Fibroblast of lung (primary cell): ENCODE measurements around the gene WNT11. TPM values are rescaled to one million over a fixed set of nuclear protein-coding genes. Genes with fewer than 3 reads are reported as not detected.

Experiments
- DNase-seq, 2 donors: peaks; one replicate each; pipeline versions ENCODE4 v3.0.0 to v3.0.0-alpha.2; 2010; ENCODE audit warnings: low read depth in 2 of 2
- H2AFZ ChIP-seq: 2 replicates; pipeline ENCODE4 v1.5.1; 2012; ENCODE audit warnings: low read length, control low read depth, inconsistent platforms
- H3K27ac ChIP-seq: 2 replicates; pipeline ENCODE4 v1.5.1; 2011; ENCODE audit warnings: low read length, control low read depth; ENCODE audit not compliant: insufficient read depth
- H3K27me3 ChIP-seq: 2 replicates; pipeline ENCODE4 v1.5.1; 2011; ENCODE audit warnings: mild to moderate bottlenecking, low read length; ENCODE audit not compliant: control insufficient read depth, insufficient read depth
- H3K36me3 ChIP-seq: 2 replicates; pipeline ENCODE4 v1.5.1; 2011; ENCODE audit warnings: low read length; ENCODE audit not compliant: control insufficient read depth, insufficient read depth
- H3K4me1 ChIP-seq: 2 replicates; pipeline ENCODE4 v1.5.1; 2011; ENCODE audit warnings: low read length; ENCODE audit not compliant: control insufficient read depth, insufficient read depth; ENCODE audit errors: extremely low read depth
- H3K4me2 ChIP-seq: 2 replicates; pipeline ENCODE4 v1.5.1; 2011; ENCODE audit warnings: low read length, control low read depth; ENCODE audit not compliant: insufficient read depth; ENCODE audit errors: extremely low read depth
- H3K4me3 ChIP-seq, 4 experiments: fragments of 200-600 bp in 1 of 4; sonication (generic) in 1 of 4; replicated peaks in 1 of 4; 2 replicates each; pipeline ENCODE4 v1.5.1; 2011 to 2016; ENCODE audit warnings: low read length in 4 of 4, low read depth in 3 of 4, mild to moderate bottlenecking in 3 of 4, control low read depth in 2 of 4, inconsistent platforms in 1 of 4, mixed read lengths in 1 of 4; ENCODE audit not compliant: insufficient read depth in 1 of 4; ENCODE audit errors: control extremely low read depth in 1 of 4
- H3K79me2 ChIP-seq: 2 replicates; pipeline ENCODE4 v1.5.1; 2012; ENCODE audit warnings: mild to moderate bottlenecking, low read length, inconsistent platforms; ENCODE audit not compliant: control insufficient read depth, insufficient read depth
- H3K9ac ChIP-seq: 2 replicates; pipeline ENCODE4 v1.5.1; 2011; ENCODE audit warnings: mild to moderate bottlenecking, low read length, control low read depth; ENCODE audit not compliant: insufficient read depth
- H3K9me3 ChIP-seq: 2 replicates; pipeline ENCODE4 v1.5.1; 2012; ENCODE audit warnings: low read depth, low read length; ENCODE audit not compliant: control insufficient read depth, insufficient read depth
- H4K20me1 ChIP-seq: 2 replicates; pipeline ENCODE4 v1.5.1; 2011; ENCODE audit warnings: low read length; ENCODE audit not compliant: control insufficient read depth, insufficient read depth; ENCODE audit errors: extremely low read depth
- CTCF ChIP-seq, 2 donors: IDR thresholded peaks in 1 of 2; conservative IDR thresholded peaks in 1 of 2; 1 replicate in 1 of 2; 2 replicates in 1 of 2; pipeline ENCODE4 v1.5.1; 2011 to 2012; ENCODE audit warnings: low read length in 2 of 2, control low read depth in 1 of 2, inconsistent platforms in 1 of 2, low read depth in 1 of 2, mild to moderate bottlenecking in 1 of 2
- EZH2 ChIP-seq: IDR thresholded peaks from 2 replicates; pipeline ENCODE4 v1.5.1; 2012; ENCODE audit warnings: low read length, control low read depth, mild to moderate bottlenecking; ENCODE audit errors: missing control alignments
- polyA plus RNA-seq, 2 donors: library from polyadenylated mRNA; depleted of rRNA in 1 of 2; stranded (reverse) in 1 of 2; unstranded in 1 of 2; fragments of >200 nt; gene quantifications; 2 replicates each; pipeline ENCODE4 v1.2.1, GENCODE V29; 2011 to 2012; ENCODE audit warnings: missing spikeins in 1 of 2
- total RNA-seq: library from RNA; depleted of rRNA; stranded (reverse); fragments of >200 nt; gene quantifications from 2 replicates; pipeline ENCODE4 v1.2.1, GENCODE V29; 2014

WNT11 gene
- total and polyA plus RNA-seq, 2 donors (not counting 1 experiment from before 2014, with no cell fraction given): 0.07 to 0.33 TPM

GRCh38 chr11:76233196-76233921, 27.1 kb upstream of the WNT11 start:
- Histone ChIP-seq H2AFZ (no peak overlapping the region), H3K79me2 (no peaks in the 10 kb centered on the region), H3K27ac (no peak overlapping the region)

GRCh38 chr11:76232026-76232665, 25.8 kb upstream of the WNT11 start:
- no peak overlapping the region for H3K27ac ChIP-seq
- no peaks in the 10 kb centered on the region for H3K9me3 ChIP-seq
- no peak overlapping the region for H3K9ac ChIP-seq
- no peaks in the 10 kb centered on the region for H3K36me3 ChIP-seq
- H3K4me3 ChIP-seq: no peak overlapping the region
- TF ChIP-seq EZH2 (no peak), CTCF (conservative IDR thresholded peaks at IDR 0.05 in 1 of 2, IDR thresholded peaks at IDR 0.05 in 1 of 2; ENCODE audit: low read depth in 1 of 2, low read length in 2 of 2) (no peak)
- DNase-seq: no peak
- H4K20me1 ChIP-seq: no peaks in the 10 kb centered on the region
- H3K79me2 ChIP-seq: no peaks in the 10 kb centered on the region
- no peak overlapping the region for H2AFZ ChIP-seq
- H3K4me1 ChIP-seq: peaks cover 6% of the 10 kb centered on the region
- no peak overlapping the region for H3K4me2 ChIP-seq
- peaks cover 3% of the 10 kb centered on the region for H3K27me3 ChIP-seq

More at GRCh38 chr11:76233196-76233921, 27.1 kb upstream of the WNT11 start:
- Histone ChIP-seq H3K27me3 (peaks cover 3% of the 10 kb centered on the region), H3K9ac (no peak overlapping the region), H3K4me1 (peaks cover 6% of the 10 kb centered on the region), H3K4me2 (no peak overlapping the region), H3K4me3 (no peak overlapping the region), H4K20me1 (no peaks in the 10 kb centered on the region), H3K36me3 (no peaks in the 10 kb centered on the region), H3K9me3 (no peaks in the 10 kb centered on the region)
- TF ChIP-seq EZH2 (no peak), CTCF (conservative IDR thresholded peaks at IDR 0.05 in 1 of 2, IDR thresholded peaks at IDR 0.05 in 1 of 2; ENCODE audit: low read depth in 1 of 2, low read length in 2 of 2) (no peak)
- no peak for DNase-seq

GRCh38 chr11:76231121-76231738, 24.9 kb upstream of the WNT11 start:
- Histone ChIP-seq H4K20me1 (no peaks in the 10 kb centered on the region), H3K4me2 (no peak overlapping the region), H3K36me3 (no peaks in the 10 kb centered on the region), H3K9me3 (no peaks in the 10 kb centered on the region), H3K27ac (no peak overlapping the region), H3K79me2 (no peaks in the 10 kb centered on the region), H3K4me3 (no peak overlapping the region), H2AFZ (no peak overlapping the region), H3K4me1 (peaks cover 6% of the 10 kb centered on the region), H3K27me3 (peaks cover 3% of the 10 kb centered on the region), H3K9ac (no peak overlapping the region)
- no peak for DNase-seq
- no peak for TF ChIP-seq CTCF (conservative IDR thresholded peaks at IDR 0.05 in 1 of 2, IDR thresholded peaks at IDR 0.05 in 1 of 2; ENCODE audit: low read depth in 1 of 2, low read length in 2 of 2)
- no peak for TF ChIP-seq EZH2
